ENCODE data around the gene TMPRSS7. TPM values are rescaled to one million over a fixed set of nuclear protein-coding genes. Genes with fewer than 3 reads are reported as not detected.

TMPRSS7 gene
- total RNA-seq, 4 donors from 2014 or later = not detected

GRCh38 chr3:112038863-112039262, 4.3 kb downstream of the TMPRSS7 start:
- Histone ChIP-seq H3K4me3 (no peak overlapping the region), H3K27me3 (no peaks in the 10 kb centered on the region), H3K36me3 (no peaks in the 10 kb centered on the region), H3K27ac (no peak overlapping the region), H3K9me3 (no peaks in the 10 kb centered on the region), H3K4me1 (peaks cover 0 to 5% (median 0%) of the 10 kb centered on the region in 3 donors)
- DNase-seq = no peak
- WGBS, 2 donors = 35% methylated on average over 3 of the region's 3 CpGs
- no peak for TF ChIP-seq CTCF (IDR thresholded peaks at IDR 0.05)
- TF ChIP-seq POLR2A (IDR thresholded peaks at IDR 0.05) = no peak
- intact Hi-C loops (cut with DNase I) = no loop called here

GRCh38 chr3:112041321-112041720, 6.8 kb downstream of the TMPRSS7 start:
- no peak overlapping the region for H3K27ac ChIP-seq
- H3K4me3 ChIP-seq = no peak overlapping the region
- no peaks in the 10 kb centered on the region for H3K27me3 ChIP-seq
- no peaks in the 10 kb centered on the region for H3K9me3 ChIP-seq
- intact Hi-C loops (cut with DNase I) = no loop called here
- H3K4me1 ChIP-seq = peaks cover 0 to 6% (median 0%) of the 10 kb centered on the region in 3 donors
- no peak for DNase-seq
- TF ChIP-seq CTCF (IDR thresholded peaks at IDR 0.05) = no peak
- TF ChIP-seq POLR2A (IDR thresholded peaks at IDR 0.05) = no peak
- no peaks in the 10 kb centered on the region for H3K36me3 ChIP-seq

- no peak for TF ChIP-seq CTCF (IDR thresholded peaks at IDR 0.05)
- TF ChIP-seq POLR2A (IDR thresholded peaks at IDR 0.05) = no peak
- DNase-seq = no peak
- peaks cover 0 to 6% (median 0%) of the 10 kb centered on the region in 3 donors for H3K4me1 ChIP-seq
- H3K9me3 ChIP-seq = no peaks in the 10 kb centered on the region
- WGBS, 2 donors = 57 to 60% methylated on average over 6 of the region's 6 CpGs
- intact Hi-C loops (cut with DNase I) = no loop called here
- no peak overlapping the region for H3K27ac ChIP-seq
- no peak overlapping the region for H3K4me3 ChIP-seq
- H3K27me3 ChIP-seq = no peaks in the 10 kb centered on the region
- no peaks in the 10 kb centered on the region for H3K36me3 ChIP-seq
These were observed 8.3 kb downstream of the TMPRSS7 start for GRCh38 chr3:112042842-112043280.

- 7 to 8% methylated on average over 7 of the region's 7 CpGs for WGBS, 2 donors
- H3K27me3 ChIP-seq = no peaks in the 10 kb centered on the region
- peak; percentile 1 for DNase-seq
These were observed 9.2 kb downstream of the TMPRSS7 start for GRCh38 chr3:112043621-112044201.

GRCh38 chr3:112046599-112046998, 12.1 kb downstream of the TMPRSS7 start:
- intact Hi-C loops (cut with DNase I) = no loop called here
- TF ChIP-seq CTCF (IDR thresholded peaks at IDR 0.05) (no peak), POLR2A (IDR thresholded peaks at IDR 0.05) (no peak)
- H3K9me3 ChIP-seq = no peaks in the 10 kb centered on the region
- 60 to 66% methylated on average over 4 of the region's 4 CpGs for WGBS, 2 donors
- H3K27ac ChIP-seq = no peak overlapping the region
- no peaks in the 10 kb centered on the region for H3K36me3 ChIP-seq
- H3K4me1 ChIP-seq = peaks cover 0 to 6% (median 0%) of the 10 kb centered on the region in 3 donors
- no peak overlapping the region for H3K4me3 ChIP-seq
- no peak for DNase-seq
- H3K27me3 ChIP-seq = peaks cover 0 to under 1% (median 0%) of the 10 kb centered on the region in 4 donors

More at GRCh38 chr3:112043621-112044201, 9.2 kb downstream of the TMPRSS7 start:
- intact Hi-C loops (cut with DNase I) = no loop called here
- Histone ChIP-seq H3K27ac (no peak overlapping the region), H3K36me3 (no peaks in the 10 kb centered on the region), H3K4me3 (peak overlapping the region in 1 of 4 donors; percentile 44), H3K4me1 (peaks cover 0 to 6% (median 0%) of the 10 kb centered on the region in 3 donors), H3K9me3 (no peaks in the 10 kb centered on the region)
- no peak for TF ChIP-seq POLR2A (IDR thresholded peaks at IDR 0.05)
- peak; percentile 70 to 88 (median 80) for TF ChIP-seq CTCF (IDR thresholded peaks at IDR 0.05)
